ENCODE measurements around the gene IGF2R.
"Not testable (repeated sequence)": the region's sequence is repeated elsewhere in the genome, so short reads cannot be mapped to it uniquely, and the experiment has no call there.

Gene IGF2R

GRCh38 chr6:159952289-159953005 lies 16.4 kb upstream of the IGF2R start:
- no peak for DNase-seq

GRCh38 chr6:159953091-159953601 lies 15.7 kb upstream of the IGF2R start:
- no peak for DNase-seq

GRCh38 chr6:159955945-159956361 lies 12.9 kb upstream of the IGF2R start:
- no peak for DNase-seq

GRCh38 chr6:159957071-159957673 lies 11.7 kb upstream of the IGF2R start:
- DNase-seq: no peak

GRCh38 chr6:159959165-159959975 lies 9.5 kb upstream of the IGF2R start:
- no peak for DNase-seq

GRCh38 chr6:159959976-159960384 lies 8.9 kb upstream of the IGF2R start:
- no peak for DNase-seq

- DNase-seq: no peak
Measured at GRCh38 chr6:159960485-159960884, 8.4 kb upstream of the IGF2R start.

- DNase-seq: no peak
Measured at GRCh38 chr6:159961528-159961927, 7.4 kb upstream of the IGF2R start.

GRCh38 chr6:159963111-159963510 lies 5.8 kb upstream of the IGF2R start:
- DNase-seq: no peak

GRCh38 chr6:159964046-159964445 lies 4.8 kb upstream of the IGF2R start:
- DNase-seq: no peak

GRCh38 chr6:159966339-159966738 lies 2.5 kb upstream of the IGF2R start:
- DNase-seq: no peak

- no peak for DNase-seq
Measured at GRCh38 chr6:159966981-159967380, 1.9 kb upstream of the IGF2R start.

- DNase-seq: not testable (repeated sequence)
Measured at GRCh38 chr6:159967621-159968020, 1.3 kb upstream of the IGF2R start.

GRCh38 chr6:159969204-159969912 lies 476 bp downstream of the IGF2R start:
- DNase-seq: no peak

GRCh38 chr6:159969921-159970320 lies 1.0 kb downstream of the IGF2R start:
- DNase-seq: no peak

GRCh38 chr6:159970659-159971063 lies 1.8 kb downstream of the IGF2R start:
- DNase-seq: no peak

GRCh38 chr6:159971341-159972178 lies 2.7 kb downstream of the IGF2R start:
- DNase-seq: no peak

- no peak for DNase-seq
Measured at GRCh38 chr6:159972506-159973268, 3.8 kb downstream of the IGF2R start.

GRCh38 chr6:159973406-159973805 lies 4.5 kb downstream of the IGF2R start:
- no peak for DNase-seq

- no peak for DNase-seq
Measured at GRCh38 chr6:159973951-159974350, 5.1 kb downstream of the IGF2R start.

GRCh38 chr6:159974932-159975331 lies 6.0 kb downstream of the IGF2R start:
- no peak for DNase-seq

Measured in NCI-H1417 treated with DMSO at 0.1 percent for 48 hours (cell line).